ENCODE measurements around the gene CA11. TPM values are rescaled to one million over a fixed set of nuclear protein-coding genes. Genes with fewer than 3 reads are reported as not detected.

CA11 gene
- total RNA-seq, 2 donors from 2014 or later = 7.0 to 11.2 TPM

DNA sequence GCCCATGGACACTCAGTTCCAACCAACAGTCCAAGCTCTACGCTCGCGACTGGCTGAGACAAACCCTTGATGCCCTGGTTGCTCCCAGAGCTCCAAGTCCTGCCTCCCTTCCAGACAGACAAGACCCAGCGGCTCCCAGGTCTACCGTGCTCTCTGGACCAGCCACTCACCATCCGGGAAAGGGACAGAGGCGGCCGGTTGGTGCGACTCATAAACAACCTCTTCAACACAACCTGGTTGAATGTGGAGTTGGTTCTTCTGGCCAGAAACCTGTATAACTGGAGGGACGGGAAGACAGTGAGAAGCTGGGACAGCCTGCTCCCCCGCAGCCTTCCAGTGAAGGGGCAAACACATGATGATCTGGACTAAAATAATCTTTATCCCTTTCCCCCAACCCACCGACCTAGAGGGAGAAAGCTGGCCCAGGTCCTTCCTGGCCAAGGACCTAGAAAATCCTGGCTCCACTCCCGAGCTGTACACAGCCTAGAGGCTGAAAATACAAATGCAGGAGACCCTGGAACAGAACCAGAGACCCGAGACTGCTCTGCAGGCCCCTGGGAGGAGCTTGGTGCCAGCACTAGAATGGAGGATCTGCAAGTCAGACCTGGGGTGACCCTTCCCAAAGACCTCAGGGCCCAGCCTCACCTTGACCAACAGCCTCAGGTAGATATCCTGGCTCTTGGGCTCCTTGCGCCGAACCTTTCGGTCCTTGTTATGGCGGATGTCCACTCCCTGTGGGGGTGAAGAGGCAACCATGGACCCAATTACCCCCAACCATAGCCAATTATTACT, 28.6 kb downstream of the CA11 start:
- Histone ChIP-seq H3K4me3 (peak overlapping the region; percentile 83 to 89), H3K9me3 (no peaks in the 10 kb centered on the region), H3K27me3 (replicated peaks; ENCODE audit: insufficient read depth) (no peaks in the 10 kb centered on the region), H3K4me1 (replicated peaks) (peaks cover 26% of the 10 kb centered on the region), H3K27ac (peak overlapping the region; percentile 88), H3K36me3 (peaks cover 16 to 21% of the 10 kb centered on the region in 2 donors)
- TF ChIP-seq, protein P1, sequence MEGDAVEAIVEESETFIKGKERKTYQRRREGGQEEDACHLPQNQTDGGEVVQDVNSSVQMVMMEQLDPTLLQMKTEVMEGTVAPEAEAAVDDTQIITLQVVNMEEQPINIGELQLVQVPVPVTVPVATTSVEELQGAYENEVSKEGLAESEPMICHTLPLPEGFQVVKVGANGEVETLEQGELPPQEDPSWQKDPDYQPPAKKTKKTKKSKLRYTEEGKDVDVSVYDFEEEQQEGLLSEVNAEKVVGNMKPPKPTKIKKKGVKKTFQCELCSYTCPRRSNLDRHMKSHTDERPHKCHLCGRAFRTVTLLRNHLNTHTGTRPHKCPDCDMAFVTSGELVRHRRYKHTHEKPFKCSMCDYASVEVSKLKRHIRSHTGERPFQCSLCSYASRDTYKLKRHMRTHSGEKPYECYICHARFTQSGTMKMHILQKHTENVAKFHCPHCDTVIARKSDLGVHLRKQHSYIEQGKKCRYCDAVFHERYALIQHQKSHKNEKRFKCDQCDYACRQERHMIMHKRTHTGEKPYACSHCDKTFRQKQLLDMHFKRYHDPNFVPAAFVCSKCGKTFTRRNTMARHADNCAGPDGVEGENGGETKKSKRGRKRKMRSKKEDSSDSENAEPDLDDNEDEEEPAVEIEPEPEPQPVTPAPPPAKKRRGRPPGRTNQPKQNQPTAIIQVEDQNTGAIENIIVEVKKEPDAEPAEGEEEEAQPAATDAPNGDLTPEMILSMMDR (IDR thresholded peaks at IDR 0.05) = peak in 1 of 4 experiments; percentile 14
- TF ChIP-seq POLR2A (IDR thresholded peaks at IDR 0.05) (no peak), POLR2AphosphoS5 (IDR thresholded peaks at IDR 0.05) (peak; percentile 53)
- intact Hi-C loops (cut with DNase I) = no loop called here
- WGBS = 37% methylated on average over 18 of the region's 18 CpGs
- peak; percentile 55 for DNase-seq (ENCODE audit: low spot score)

- H3K4me3 ChIP-seq = peak overlapping the region; percentile 83 to 89
- H3K27ac ChIP-seq = peak overlapping the region; percentile 88
- H3K27me3 ChIP-seq (replicated peaks; ENCODE audit: insufficient read depth) = no peaks in the 10 kb centered on the region
- no peak for TF ChIP-seq POLR2AphosphoS5 (IDR thresholded peaks at IDR 0.05)
- TF ChIP-seq POLR2A (IDR thresholded peaks at IDR 0.05) = no peak
- TF ChIP-seq, protein P1 (IDR thresholded peaks at IDR 0.05) = no peak
- no peaks in the 10 kb centered on the region for H3K9me3 ChIP-seq
- 65% methylated on average over 12 of the region's 12 CpGs for WGBS
- peaks cover 26% of the 10 kb centered on the region for H3K4me1 ChIP-seq (replicated peaks)
- intact Hi-C loops (cut with DNase I) = no loop called here
- no peak for DNase-seq (ENCODE audit: low spot score)
- H3K36me3 ChIP-seq = peaks cover 16 to 21% of the 10 kb centered on the region in 2 donors
Observed at GRCh38 chr19:48616491-48617056, 29.4 kb downstream of the CA11 start.

- H3K4me3 ChIP-seq = no peak overlapping the region
- no peaks in the 10 kb centered on the region for H3K27me3 ChIP-seq (replicated peaks; ENCODE audit: insufficient read depth)
- no peaks in the 10 kb centered on the region for H3K9me3 ChIP-seq
- H3K27ac ChIP-seq = peak overlapping the region in 1 of 2 donors; percentile 88
- H3K36me3 ChIP-seq = peaks cover 16 to 21% of the 10 kb centered on the region in 2 donors
- TF ChIP-seq POLR2AphosphoS5 (IDR thresholded peaks at IDR 0.05) (no peak), POLR2A (IDR thresholded peaks at IDR 0.05) (no peak)
- TF ChIP-seq, protein P1 (IDR thresholded peaks at IDR 0.05) = no peak
- intact Hi-C loops (cut with DNase I) = no loop called here
- no peak for DNase-seq (ENCODE audit: low spot score)
- WGBS = 80% methylated on average over 16 of the region's 16 CpGs
- peaks cover 26% of the 10 kb centered on the region for H3K4me1 ChIP-seq (replicated peaks)
Observed at GRCh38 chr19:48616041-48616436, 29.9 kb downstream of the CA11 start.

DNA sequence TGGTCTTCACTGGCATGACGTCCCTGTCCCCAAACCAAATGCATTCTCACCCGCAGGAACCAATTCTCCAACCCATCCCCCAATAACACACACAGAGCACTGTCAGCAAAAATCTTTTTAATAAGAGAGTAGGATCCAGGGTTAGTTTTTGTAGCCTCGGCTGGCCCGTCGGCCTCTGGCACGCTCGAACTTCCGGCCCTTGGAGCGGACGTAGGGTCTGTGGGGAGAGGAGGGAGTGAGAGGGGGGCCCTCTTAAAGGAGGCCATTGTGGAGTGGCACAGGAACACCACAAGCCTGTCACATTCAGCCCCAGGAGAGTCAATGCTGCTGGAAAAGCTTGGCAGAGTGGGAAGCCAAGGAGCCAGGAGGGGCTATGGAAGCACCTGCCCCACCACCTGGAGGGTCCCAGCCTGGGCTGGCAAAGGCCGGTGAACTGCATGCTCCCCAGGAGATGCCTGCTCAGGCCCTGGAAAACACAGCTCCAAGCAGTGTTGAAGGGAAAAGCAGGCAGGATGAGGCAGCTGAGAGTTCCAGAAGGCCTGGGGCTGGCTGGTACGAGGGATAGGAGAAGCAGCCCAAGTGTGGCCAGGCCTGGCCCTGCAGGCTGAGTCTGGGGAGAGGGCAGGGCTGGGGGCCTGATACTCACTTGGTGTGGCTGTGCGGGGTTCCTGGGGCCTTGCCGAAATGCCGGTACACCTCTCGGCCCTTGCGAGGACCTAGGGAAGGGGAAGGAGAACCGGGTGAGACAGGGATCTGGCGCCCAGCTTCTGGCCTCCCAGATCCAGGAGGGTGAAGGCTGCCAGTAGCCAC, 30.6 kb downstream of the CA11 start:
- TF ChIP-seq POLR2A (IDR thresholded peaks at IDR 0.05) (no peak), POLR2AphosphoS5 (IDR thresholded peaks at IDR 0.05) (no peak)
- TF ChIP-seq, protein P1 (IDR thresholded peaks at IDR 0.05) = no peak
- Histone ChIP-seq H3K27ac (peak overlapping the region; percentile 61 to 88), H3K4me1 (replicated peaks) (peaks cover 26% of the 10 kb centered on the region), H3K27me3 (replicated peaks; ENCODE audit: insufficient read depth) (no peaks in the 10 kb centered on the region), H3K4me3 (no peak overlapping the region), H3K9me3 (no peaks in the 10 kb centered on the region), H3K36me3 (peaks cover 16 to 21% of the 10 kb centered on the region in 2 donors)
- intact Hi-C loops (cut with DNase I) = no loop called here
- WGBS = 61% methylated on average over 19 of the region's 19 CpGs
- no peak for DNase-seq (ENCODE audit: low spot score)

Data from prostate gland (tissue), 2 donors.